Measurements from ENCODE around the gene COL4A1. TPM values are rescaled to one million over a fixed set of nuclear protein-coding genes. Genes with fewer than 3 reads are reported as not detected.

Gene COL4A1
- total RNA-seq, 1 experiment from 2014 or later: 0.12 TPM

DNA sequence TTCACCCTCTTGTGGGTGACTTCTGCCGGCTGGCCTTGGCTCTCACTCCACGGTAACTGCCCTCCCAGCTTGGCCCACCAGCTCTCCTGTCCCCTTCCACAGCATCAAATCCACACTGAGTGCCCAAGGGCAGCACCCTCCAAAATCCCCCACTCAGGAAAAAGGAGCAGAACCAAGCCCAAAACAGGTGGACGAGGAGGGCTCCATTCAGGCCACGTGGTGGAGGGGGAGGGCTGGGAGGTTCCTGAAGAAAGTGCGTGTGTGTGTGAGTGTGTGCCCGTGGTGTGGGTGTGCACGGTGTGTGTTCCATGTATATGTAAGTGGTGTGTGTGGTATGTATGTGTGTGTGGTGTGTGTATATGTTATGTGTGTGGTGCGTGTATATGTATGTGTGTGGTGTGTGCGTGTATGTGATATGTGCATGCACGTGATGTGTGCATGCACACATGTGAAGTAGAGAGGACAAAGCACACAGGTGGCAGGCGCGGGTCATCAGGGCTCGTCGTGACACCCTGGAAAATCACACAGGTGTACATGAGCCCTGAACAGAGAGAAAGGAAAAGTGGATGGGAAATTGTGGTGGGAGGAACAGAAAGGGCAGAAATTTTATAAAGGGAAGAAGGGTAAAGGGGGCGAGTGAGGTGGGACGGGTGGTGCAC is 76.9 kb downstream of the COL4A1 start:
- intact Hi-C loops (cut with micrococcal nuclease; ENCODE audit: unreplicated experiment): no loop called here
- BruUV-seq (replicated peaks): no TSS peak
- H3K27ac Mint-ChIP-seq (ENCODE audit: unreplicated experiment): no peak overlapping the region
- no peaks in the 10 kb centered on the region for H3K36me3 Mint-ChIP-seq (ENCODE audit: insufficient read depth, unreplicated experiment)
- no peak for DNase-seq
- H3K4me3 Mint-ChIP-seq (ENCODE audit: low read depth, unreplicated experiment): no peak overlapping the region
- no peaks in the 10 kb centered on the region for H3K9me3 Mint-ChIP-seq (ENCODE audit: low read depth, unreplicated experiment)
- H3K27me3 Mint-ChIP-seq (ENCODE audit: unreplicated experiment): no peaks in the 10 kb centered on the region
- no peaks in the 10 kb centered on the region for H3K4me1 Mint-ChIP-seq (ENCODE audit: low read depth, unreplicated experiment)
- TF ChIP-seq, protein P1, sequence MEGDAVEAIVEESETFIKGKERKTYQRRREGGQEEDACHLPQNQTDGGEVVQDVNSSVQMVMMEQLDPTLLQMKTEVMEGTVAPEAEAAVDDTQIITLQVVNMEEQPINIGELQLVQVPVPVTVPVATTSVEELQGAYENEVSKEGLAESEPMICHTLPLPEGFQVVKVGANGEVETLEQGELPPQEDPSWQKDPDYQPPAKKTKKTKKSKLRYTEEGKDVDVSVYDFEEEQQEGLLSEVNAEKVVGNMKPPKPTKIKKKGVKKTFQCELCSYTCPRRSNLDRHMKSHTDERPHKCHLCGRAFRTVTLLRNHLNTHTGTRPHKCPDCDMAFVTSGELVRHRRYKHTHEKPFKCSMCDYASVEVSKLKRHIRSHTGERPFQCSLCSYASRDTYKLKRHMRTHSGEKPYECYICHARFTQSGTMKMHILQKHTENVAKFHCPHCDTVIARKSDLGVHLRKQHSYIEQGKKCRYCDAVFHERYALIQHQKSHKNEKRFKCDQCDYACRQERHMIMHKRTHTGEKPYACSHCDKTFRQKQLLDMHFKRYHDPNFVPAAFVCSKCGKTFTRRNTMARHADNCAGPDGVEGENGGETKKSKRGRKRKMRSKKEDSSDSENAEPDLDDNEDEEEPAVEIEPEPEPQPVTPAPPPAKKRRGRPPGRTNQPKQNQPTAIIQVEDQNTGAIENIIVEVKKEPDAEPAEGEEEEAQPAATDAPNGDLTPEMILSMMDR (IDR thresholded peaks at IDR 0.05; ENCODE audit: unreplicated experiment): no peak
- CTCF ChIA-PET: no interaction called here

DNA sequence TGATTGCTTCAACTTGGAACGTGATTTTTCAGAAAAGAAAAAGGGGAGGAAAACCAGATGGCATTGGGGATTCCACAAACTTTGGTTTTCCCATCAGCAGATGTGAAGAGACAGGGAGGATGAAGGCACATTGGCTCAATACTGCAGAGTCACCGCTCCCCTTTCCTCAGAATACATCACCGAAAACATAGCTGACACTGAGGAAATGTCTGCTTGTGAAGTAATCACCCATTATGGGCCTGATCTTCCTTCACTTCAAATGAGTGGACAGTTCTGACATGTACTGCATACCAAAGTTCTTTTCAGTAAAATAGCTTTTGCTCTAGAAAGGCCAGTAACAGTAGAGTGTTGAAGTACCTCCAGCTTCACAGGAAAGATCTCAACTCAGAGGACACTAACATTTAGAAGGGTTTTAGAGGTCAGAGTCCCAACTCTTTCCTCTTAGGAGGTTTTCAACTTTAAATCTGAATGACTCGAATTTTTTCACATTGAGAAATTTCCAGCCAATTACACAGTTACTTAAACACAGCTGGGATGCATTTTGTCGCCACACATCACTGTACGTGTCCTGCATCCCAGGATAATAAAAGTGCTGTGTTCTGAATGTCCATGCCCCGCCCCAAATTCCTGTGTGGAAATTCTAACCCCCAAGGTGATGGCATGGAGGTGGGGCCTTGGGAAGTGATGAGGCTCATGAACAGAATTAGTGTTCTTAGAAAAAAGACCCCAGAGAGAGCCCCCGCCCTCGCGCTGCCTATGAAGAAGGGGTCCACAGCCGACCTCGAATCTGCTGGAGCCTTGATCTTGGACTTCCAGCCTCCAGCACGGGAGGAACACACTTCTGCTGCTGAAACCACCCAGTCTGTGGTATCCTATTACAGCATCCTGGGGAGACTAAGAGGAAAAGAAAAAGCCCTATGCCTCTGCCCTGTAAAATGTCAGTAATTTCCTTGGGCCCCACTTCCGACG is 77.7 kb downstream of the COL4A1 start:
- H3K4me3 Mint-ChIP-seq (ENCODE audit: low read depth, unreplicated experiment): no peak overlapping the region
- no peaks in the 10 kb centered on the region for H3K4me1 Mint-ChIP-seq (ENCODE audit: low read depth, unreplicated experiment)
- BruUV-seq (replicated peaks): no TSS peak
- H3K9me3 Mint-ChIP-seq (ENCODE audit: low read depth, unreplicated experiment): no peaks in the 10 kb centered on the region
- no peak overlapping the region for H3K27ac Mint-ChIP-seq (ENCODE audit: unreplicated experiment)
- no peaks in the 10 kb centered on the region for H3K36me3 Mint-ChIP-seq (ENCODE audit: insufficient read depth, unreplicated experiment)
- TF ChIP-seq, protein P1 (IDR thresholded peaks at IDR 0.05; ENCODE audit: unreplicated experiment): no peak
- H3K27me3 Mint-ChIP-seq (ENCODE audit: unreplicated experiment): no peaks in the 10 kb centered on the region
- CTCF ChIA-PET: no interaction called here
- intact Hi-C loops (cut with micrococcal nuclease; ENCODE audit: unreplicated experiment): no loop called here
- no peak for DNase-seq

DNA sequence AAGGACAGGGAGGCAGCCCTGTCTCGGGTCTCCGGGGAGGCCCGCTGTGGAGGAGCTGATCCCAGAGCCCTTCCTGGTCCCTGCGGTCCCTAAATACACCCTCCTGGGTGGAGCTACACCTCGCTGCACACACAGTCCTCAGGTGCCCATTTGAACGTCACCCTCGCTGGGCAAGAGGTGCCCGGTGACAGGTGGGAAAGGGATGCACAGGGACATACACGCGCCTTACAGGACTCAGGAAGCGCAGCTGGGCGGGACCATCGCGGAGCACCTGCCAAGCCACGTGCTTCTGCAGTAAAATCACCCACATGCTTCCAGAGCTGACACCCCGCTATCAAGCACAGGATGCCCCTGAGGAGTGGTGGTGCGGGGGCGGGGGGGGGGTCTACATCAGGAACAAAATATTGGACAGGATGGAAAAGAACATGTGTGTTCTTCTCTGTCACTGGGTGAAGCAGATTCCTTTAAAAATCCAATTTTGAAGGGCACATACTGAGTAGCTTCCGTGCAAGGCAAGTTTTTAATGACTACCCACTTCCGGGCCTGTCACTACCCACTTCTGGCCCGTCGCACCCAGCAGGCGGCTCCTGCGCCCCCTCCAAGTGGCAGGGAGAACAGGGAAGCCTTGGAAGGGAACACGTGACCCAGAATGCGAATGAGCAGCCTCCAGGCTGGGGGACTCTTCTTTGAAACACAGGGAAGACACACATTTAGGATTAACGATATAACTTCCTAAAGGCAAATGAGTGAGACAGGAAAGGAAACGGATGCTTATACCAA is 78.9 kb downstream of the COL4A1 start:
- CTCF ChIA-PET: no interaction called here
- no TSS peak for BruUV-seq (replicated peaks)
- H3K4me1 Mint-ChIP-seq (ENCODE audit: low read depth, unreplicated experiment): no peaks in the 10 kb centered on the region
- DNase-seq: no peak
- no peak overlapping the region for H3K27ac Mint-ChIP-seq (ENCODE audit: unreplicated experiment)
- intact Hi-C loops (cut with micrococcal nuclease; ENCODE audit: unreplicated experiment): no loop called here
- TF ChIP-seq, protein P1 (IDR thresholded peaks at IDR 0.05; ENCODE audit: unreplicated experiment): no peak
- H3K9me3 Mint-ChIP-seq (ENCODE audit: low read depth, unreplicated experiment): no peaks in the 10 kb centered on the region
- H3K27me3 Mint-ChIP-seq (ENCODE audit: unreplicated experiment): no peaks in the 10 kb centered on the region
- no peaks in the 10 kb centered on the region for H3K36me3 Mint-ChIP-seq (ENCODE audit: insufficient read depth, unreplicated experiment)
- no peak overlapping the region for H3K4me3 Mint-ChIP-seq (ENCODE audit: low read depth, unreplicated experiment)

- Mint-ChIP-seq H3K27me3 (ENCODE audit: unreplicated experiment) (no peaks in the 10 kb centered on the region), H3K4me3 (ENCODE audit: low read depth, unreplicated experiment) (no peak overlapping the region), H3K9me3 (ENCODE audit: low read depth, unreplicated experiment) (no peaks in the 10 kb centered on the region), H3K4me1 (ENCODE audit: low read depth, unreplicated experiment) (no peaks in the 10 kb centered on the region), H3K27ac (ENCODE audit: unreplicated experiment) (no peak overlapping the region), H3K36me3 (ENCODE audit: insufficient read depth, unreplicated experiment) (no peaks in the 10 kb centered on the region)
- TF ChIP-seq, protein P1 (IDR thresholded peaks at IDR 0.05; ENCODE audit: unreplicated experiment): no peak
- no TSS peak for BruUV-seq (replicated peaks)
- CTCF ChIA-PET: no interaction called here
- intact Hi-C loops (cut with micrococcal nuclease; ENCODE audit: unreplicated experiment): no loop called here
- no peak for DNase-seq
Measured at GRCh38 chr13:110227416-110227815, 79.5 kb downstream of the COL4A1 start.

Data from Calu3 (cell line).